ENCODE results near the gene ZNF280D. TPM values are rescaled to one million over a fixed set of nuclear protein-coding genes. Genes with fewer than 3 reads are reported as not detected.

ZNF280D gene
- total RNA-seq, 2 donors from 2014 or later = 24.9 to 27.4 TPM

GRCh38 chr15:56724232-56724631 lies 9.1 kb downstream of the ZNF280D start:
- no peaks in the 10 kb centered on the region for H3K4me1 ChIP-seq
- H3K27me3 ChIP-seq = no peaks in the 10 kb centered on the region
- no peak overlapping the region for H3K27ac ChIP-seq

GRCh38 chr15:56723787-56724186 lies 9.5 kb downstream of the ZNF280D start:
- no peaks in the 10 kb centered on the region for H3K27me3 ChIP-seq
- no peak for TF ChIP-seq CTCF (IDR thresholded peaks at IDR 0.05)
- H3K4me3 ChIP-seq = no peak overlapping the region
- no peaks in the 10 kb centered on the region for H3K4me1 ChIP-seq
- H3K27ac ChIP-seq = no peak overlapping the region
- no peak for DNase-seq
- no peaks in the 10 kb centered on the region for H3K9me3 ChIP-seq
- intact Hi-C loops (cut with DNase I) = no loop called here
- no peak overlapping the region for H3K9ac ChIP-seq (ENCODE audit: low read depth in 2 of 2, low read length in 2 of 2)
- no peaks in the 10 kb centered on the region for H3K36me3 ChIP-seq

More at GRCh38 chr15:56724232-56724631, 9.1 kb downstream of the ZNF280D start:
- Histone ChIP-seq H3K4me3 (no peak overlapping the region), H3K9me3 (no peaks in the 10 kb centered on the region), H3K9ac (ENCODE audit: low read depth in 2 of 2, low read length in 2 of 2) (no peak overlapping the region), H3K36me3 (no peaks in the 10 kb centered on the region)
- no peak for TF ChIP-seq CTCF (IDR thresholded peaks at IDR 0.05)
- no peak for DNase-seq
- intact Hi-C loops (cut with DNase I) = no loop called here

GRCh38 chr15:56719774-56720555 lies 13.3 kb downstream of the ZNF280D start:
- H3K9ac ChIP-seq (ENCODE audit: low read depth in 2 of 2, low read length in 2 of 2) = no peak overlapping the region

GRCh38 chr15:56719021-56719612 lies 14.2 kb downstream of the ZNF280D start:
- H3K27ac ChIP-seq = no peak overlapping the region
- no peak overlapping the region for H3K4me3 ChIP-seq
- intact Hi-C loops (cut with DNase I) = no loop called here
- H3K4me1 ChIP-seq = no peaks in the 10 kb centered on the region
- no peaks in the 10 kb centered on the region for H3K27me3 ChIP-seq
- H3K36me3 ChIP-seq = no peaks in the 10 kb centered on the region
- TF ChIP-seq CTCF (IDR thresholded peaks at IDR 0.05) = no peak
- H3K9ac ChIP-seq (ENCODE audit: low read depth in 2 of 2, low read length in 2 of 2) = no peak overlapping the region
- H3K9me3 ChIP-seq = no peaks in the 10 kb centered on the region
- DNase-seq = no peak

More at GRCh38 chr15:56719774-56720555, 13.3 kb downstream of the ZNF280D start:
- Histone ChIP-seq H3K4me3 (no peak overlapping the region), H3K9me3 (no peaks in the 10 kb centered on the region), H3K4me1 (no peaks in the 10 kb centered on the region), H3K27ac (no peak overlapping the region), H3K27me3 (no peaks in the 10 kb centered on the region), H3K36me3 (no peaks in the 10 kb centered on the region)
- DNase-seq = no peak
- intact Hi-C loops (cut with DNase I) = no loop called here
- TF ChIP-seq CTCF (IDR thresholded peaks at IDR 0.05) = no peak

- intact Hi-C loops (cut with DNase I) = no loop called here
These were observed 14.7 kb downstream of the ZNF280D start for GRCh38 chr15:56718560-56718959.

More at GRCh38 chr15:56718560-56718959, 14.7 kb downstream of the ZNF280D start:
- no peak for DNase-seq
- Histone ChIP-seq H3K4me3 (no peak overlapping the region), H3K9me3 (no peaks in the 10 kb centered on the region), H3K27ac (no peak overlapping the region), H3K4me1 (no peaks in the 10 kb centered on the region), H3K27me3 (no peaks in the 10 kb centered on the region), H3K36me3 (no peaks in the 10 kb centered on the region), H3K9ac (ENCODE audit: low read depth in 2 of 2, low read length in 2 of 2) (no peak overlapping the region)
- no peak for TF ChIP-seq CTCF (IDR thresholded peaks at IDR 0.05)

All from colonic mucosa (tissue), 4 donors.